Activated B cell treated with CpG ODN at 0.5 μM for 24 hours (primary cell): Measurements from ENCODE around the gene WDR37. TPM values are rescaled to one million over a fixed set of nuclear protein-coding genes. Genes with fewer than 3 reads are reported as not detected.

ENCODE experiments used
- ATAC-seq: fragments of 200-7000 bp; cut with Tn5 transposase; one replicate; pipeline ENCODE4 v1.10.0; 2021; ENCODE audit warnings: low read depth, mild to moderate bottlenecking, moderate library complexity
- CTCF ChIA-PET: fragments of 350-600 bp; sonication (Branson Sonifier 250); formaldehyde crosslinking; loops from one replicate; lab custom pipeline; 2021; ENCODE audit warnings: antibody characterized with exemption; lab: Charles Lee
- POLR2A ChIA-PET: fragments of 350-600 bp; sonication (Branson Sonifier 250); formaldehyde crosslinking; loops from one replicate; lab custom pipeline; 2021; ENCODE audit warnings: antibody characterized with exemption; lab: Charles Lee
- DNase-seq: peaks from one replicate; pipeline ENCODE4 v3.0.0; 2022
- H3K27ac Mint-ChIP-seq: one replicate; pipeline ENCODE4 v1.8.0; 2020; ENCODE audit warnings: mixed read lengths
- H3K27me3 Mint-ChIP-seq: one replicate; pipeline ENCODE4 v1.8.0; 2021; ENCODE audit warnings: mixed read lengths
- H3K36me3 Mint-ChIP-seq: one replicate; pipeline ENCODE4 v1.8.0; 2021; ENCODE audit warnings: low read depth, mixed read lengths
- H3K4me1 Mint-ChIP-seq: one replicate; pipeline ENCODE4 v1.8.0; 2021; ENCODE audit warnings: mixed read lengths
- H3K4me3 Mint-ChIP-seq: one replicate; pipeline ENCODE4 v1.8.0; 2020; ENCODE audit warnings: mild to moderate bottlenecking, mixed read lengths
- H3K9me3 Mint-ChIP-seq: one replicate; pipeline ENCODE4 v1.8.0; 2020; ENCODE audit warnings: mixed read lengths
- intact Hi-C: fragments of 100-400 bp; cut with micrococcal nuclease; formaldehyde crosslinking; loops from one replicate; pipeline ENCODE4 v1.15.1; 2024
- total RNA-seq: library from RNA; stranded (reverse); gene quantifications from 2 replicates; pipeline ENCODE4 v1.2.3, GENCODE V29; 2022
- TF ChIP-seq, protein P1 (sequence below): fragments of 200-600 bp; IDR thresholded peaks from one replicate; pipeline ENCODE4 v1.8.0; 2022; ENCODE audit warnings: antibody characterized with exemption, mild to moderate bottlenecking

Gene WDR37
- total RNA-seq, 1 donor from 2014 or later, result 20.0 TPM

DNA sequence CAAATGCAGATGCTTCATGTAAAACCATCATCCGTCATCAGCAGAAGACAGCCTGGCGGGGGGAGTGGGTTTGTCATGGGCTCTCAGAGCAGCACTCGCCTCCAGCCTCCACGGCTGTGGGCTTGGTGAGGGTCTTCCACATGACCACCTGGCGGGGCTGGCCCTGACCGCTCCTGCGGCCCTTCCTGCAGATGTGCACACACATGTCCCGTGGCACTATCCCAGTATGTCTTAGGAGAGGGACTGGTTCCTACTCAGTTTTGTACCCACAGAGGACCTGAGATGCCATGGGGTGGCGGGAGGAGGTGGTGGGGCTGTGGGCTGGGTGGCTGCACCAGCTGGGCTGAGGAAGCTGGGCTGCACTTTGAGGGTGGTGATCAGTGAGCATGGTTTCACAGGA is 35.2 kb upstream of the WDR37 start:
- Mint-ChIP-seq H3K4me1 (no peaks in the 10 kb centered on the region), H3K27ac (no peak overlapping the region), H3K9me3 (no peaks in the 10 kb centered on the region), H3K4me3 (no peak overlapping the region), H3K27me3 (no peaks in the 10 kb centered on the region), H3K36me3 (peaks cover 48% of the 10 kb centered on the region)
- POLR2A ChIA-PET, result interaction anchor here (1.0 kb wide), 1 partner anchor 28 kb away, joined by 3 read pairs; the partner anchor contains the start of gene IDI1
- no peak for DNase-seq
- intact Hi-C loops, result no loop called here
- CTCF ChIA-PET, result no interaction called here
- TF ChIP-seq, protein P1, sequence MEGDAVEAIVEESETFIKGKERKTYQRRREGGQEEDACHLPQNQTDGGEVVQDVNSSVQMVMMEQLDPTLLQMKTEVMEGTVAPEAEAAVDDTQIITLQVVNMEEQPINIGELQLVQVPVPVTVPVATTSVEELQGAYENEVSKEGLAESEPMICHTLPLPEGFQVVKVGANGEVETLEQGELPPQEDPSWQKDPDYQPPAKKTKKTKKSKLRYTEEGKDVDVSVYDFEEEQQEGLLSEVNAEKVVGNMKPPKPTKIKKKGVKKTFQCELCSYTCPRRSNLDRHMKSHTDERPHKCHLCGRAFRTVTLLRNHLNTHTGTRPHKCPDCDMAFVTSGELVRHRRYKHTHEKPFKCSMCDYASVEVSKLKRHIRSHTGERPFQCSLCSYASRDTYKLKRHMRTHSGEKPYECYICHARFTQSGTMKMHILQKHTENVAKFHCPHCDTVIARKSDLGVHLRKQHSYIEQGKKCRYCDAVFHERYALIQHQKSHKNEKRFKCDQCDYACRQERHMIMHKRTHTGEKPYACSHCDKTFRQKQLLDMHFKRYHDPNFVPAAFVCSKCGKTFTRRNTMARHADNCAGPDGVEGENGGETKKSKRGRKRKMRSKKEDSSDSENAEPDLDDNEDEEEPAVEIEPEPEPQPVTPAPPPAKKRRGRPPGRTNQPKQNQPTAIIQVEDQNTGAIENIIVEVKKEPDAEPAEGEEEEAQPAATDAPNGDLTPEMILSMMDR, result no peak
- no peak for ATAC-seq

DNA sequence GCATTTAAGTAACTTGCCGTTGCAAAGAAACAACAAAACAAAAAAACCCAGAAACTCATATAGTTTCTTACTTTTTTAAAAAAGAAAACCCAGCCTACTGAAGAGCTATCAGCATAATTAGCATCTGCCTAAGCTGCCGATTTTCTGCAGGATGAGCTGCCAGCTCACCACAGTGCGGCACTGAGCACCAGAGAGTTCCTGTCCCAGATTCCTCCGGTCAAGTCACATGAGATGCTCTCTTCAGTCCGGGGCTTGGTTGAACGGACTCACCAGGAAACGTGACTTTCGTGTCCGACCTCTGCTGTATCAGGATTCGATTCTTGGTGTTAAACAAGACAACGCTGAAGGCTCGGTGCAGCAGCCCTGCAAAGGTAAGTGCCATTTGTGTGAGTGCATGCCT is 33.8 kb upstream of the WDR37 start:
- Mint-ChIP-seq H3K4me1 (no peaks in the 10 kb centered on the region), H3K4me3 (no peak overlapping the region), H3K27me3 (no peaks in the 10 kb centered on the region), H3K36me3 (peaks cover 34% of the 10 kb centered on the region), H3K27ac (no peak overlapping the region), H3K9me3 (no peaks in the 10 kb centered on the region)
- DNase-seq, result no peak
- CTCF ChIA-PET, result no interaction called here
- intact Hi-C loops, result no loop called here
- ATAC-seq, result no peak
- TF ChIP-seq, protein P1, result no peak
- POLR2A ChIA-PET, result no interaction called here

DNA sequence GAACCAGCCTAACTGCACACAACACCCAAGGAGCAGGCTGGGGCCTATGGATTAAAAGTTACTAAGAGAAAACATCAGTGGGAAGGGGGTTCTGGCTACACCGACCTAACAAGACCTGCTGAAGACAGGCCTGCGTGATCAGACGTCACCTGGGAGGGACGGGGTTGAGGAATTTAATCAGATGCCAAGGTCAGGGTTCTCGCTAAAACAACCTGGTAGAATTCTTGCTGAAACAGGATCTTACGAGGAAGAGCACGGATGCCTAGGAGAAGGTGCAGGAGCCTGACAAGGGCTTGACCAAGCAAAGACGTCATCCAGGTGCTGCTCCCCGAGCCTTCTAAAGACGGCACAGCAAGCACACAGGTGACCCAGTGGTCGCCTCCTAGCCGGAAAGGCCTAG is 32.1 kb upstream of the WDR37 start:
- ATAC-seq (no peak), DNase-seq (no peak)
- TF ChIP-seq, protein P1, result no peak
- ChIA-PET CTCF (no interaction called here), POLR2A (no interaction called here)
- H3K4me1 Mint-ChIP-seq, result no peaks in the 10 kb centered on the region
- H3K27ac Mint-ChIP-seq, result no peak overlapping the region
- H3K36me3 Mint-ChIP-seq, result peaks cover 17% of the 10 kb centered on the region
- H3K9me3 Mint-ChIP-seq, result no peaks in the 10 kb centered on the region
- H3K4me3 Mint-ChIP-seq, result no peak overlapping the region
- intact Hi-C loops, result no loop called here
- no peaks in the 10 kb centered on the region for H3K27me3 Mint-ChIP-seq

DNA sequence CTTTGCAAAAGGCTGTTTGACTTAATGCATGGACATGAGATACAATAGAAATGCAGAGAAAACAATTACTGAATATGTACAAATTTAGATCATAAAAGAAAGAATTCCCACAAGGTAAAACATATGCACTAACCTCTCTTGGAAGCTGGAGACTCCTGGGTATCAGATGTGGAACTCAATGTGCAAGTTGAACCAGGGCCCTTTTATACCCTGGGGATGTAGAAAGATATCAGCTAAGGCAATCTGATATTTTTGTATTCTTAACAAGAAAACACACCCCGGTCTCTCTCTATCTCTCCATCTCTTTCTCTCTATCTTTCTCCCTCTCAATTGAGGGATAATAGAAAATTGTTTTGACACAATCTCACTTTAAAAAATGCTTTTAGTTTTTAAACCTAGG is 30.5 kb upstream of the WDR37 start, which contains the start of gene IDI2:
TSS of gene IDI2 (minus strand) at position 177 of the 400 bp plus-strand sequence. CDS start 1,136 bp downstream, outside the sequence.
- no peak for ATAC-seq
- no peak within 1 kb of the TSS for H3K27ac Mint-ChIP-seq
- TF ChIP-seq, protein P1, result no peak
- intact Hi-C loops, result no loop called here
- ChIA-PET CTCF (no interaction called here), POLR2A (no interaction called here)
- no peak within 1 kb of the TSS for H3K4me3 Mint-ChIP-seq
- H3K27me3 Mint-ChIP-seq, result no peaks in the 10 kb centered on the region
- H3K36me3 Mint-ChIP-seq, result peaks cover under 1% of the 10 kb centered on the region
- DNase-seq, result no peak
- no peaks in the 10 kb centered on the region for H3K4me1 Mint-ChIP-seq
- H3K9me3 Mint-ChIP-seq, result no peaks in the 10 kb centered on the region

DNA sequence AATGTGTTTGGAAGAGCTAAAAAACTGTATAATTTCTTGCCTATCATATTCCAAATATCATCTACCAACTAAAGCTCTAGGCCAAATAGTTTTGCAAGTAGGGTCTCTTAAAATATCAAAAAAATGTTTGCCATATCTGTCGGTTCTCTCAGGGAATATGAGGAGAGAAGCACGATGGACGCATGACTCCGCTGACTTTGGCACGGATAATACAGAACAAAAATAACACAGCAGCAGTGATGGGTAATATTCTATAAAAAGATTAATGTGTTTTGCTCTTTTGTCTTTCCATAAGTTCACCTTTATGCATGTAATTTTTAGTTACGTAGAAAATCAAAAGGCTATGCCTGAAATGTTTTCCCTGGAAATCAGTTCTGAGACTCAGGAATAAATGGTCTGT is 29.6 kb upstream of the WDR37 start:
- POLR2A ChIA-PET, result no interaction called here
- Mint-ChIP-seq H3K36me3 (no peaks in the 10 kb centered on the region), H3K27ac (no peak overlapping the region), H3K9me3 (no peaks in the 10 kb centered on the region), H3K4me1 (no peaks in the 10 kb centered on the region), H3K4me3 (no peak overlapping the region), H3K27me3 (no peaks in the 10 kb centered on the region)
- TF ChIP-seq, protein P1, result no peak
- DNase-seq (no peak), ATAC-seq (no peak)
- CTCF ChIA-PET, result no interaction called here
- intact Hi-C loops, result no loop called here
